Measurements from ENCODE around the gene KPTN. TPM values are rescaled to one million over a fixed set of nuclear protein-coding genes. Genes with fewer than 3 reads are reported as not detected.

KPTN gene
- polyA plus RNA-seq, 1 donor (not counting 4 experiments of a cell fraction or from before 2014, with no cell fraction given), result 7.3 TPM

GRCh38 chr19:47471733-47472457, 12.1 kb downstream of the KPTN start, which contains the start of gene SLC8A2:
SLC8A2 (minus strand) TSS chr19:47471893; CDS start chr19:47466403, 5,490 bp downstream.
- no peak within 1 kb of the TSS for H3K9ac ChIP-seq (ENCODE audit: control insufficient read depth, extremely low read depth, insufficient read depth, low read length)
- no peaks in the 10 kb centered on the region for H4K20me1 ChIP-seq (ENCODE audit: control insufficient read depth, extremely low read depth, insufficient read depth, low read length)
- FAIRE-seq (no peak), DNase-seq (ENCODE audit: low read depth, low spot score) (peak; percentile 28)
- no peaks in the 10 kb centered on the region for H3K4me1 ChIP-seq (ENCODE audit: control insufficient read depth, extremely low read depth, insufficient read depth, low read length)
- dilution Hi-C loops (cut with MboI; ENCODE audit: extremely low pct_ligation_motif_present, low sequenced_read_pairs), result no loop called here
- H3K27ac ChIP-seq (ENCODE audit: control insufficient read depth, insufficient read depth, low read length), result no peak within 1 kb of the TSS
- H3K79me2 ChIP-seq (ENCODE audit: control insufficient read depth, insufficient read depth, low read length), result no peaks in the 10 kb centered on the region
- peaks cover 43% of the 10 kb centered on the region for H3K27me3 ChIP-seq (ENCODE audit: control insufficient read depth, extremely low read depth, insufficient read depth, low read length)
- no peaks in the 10 kb centered on the region for H3K9me3 ChIP-seq (ENCODE audit: control insufficient read depth, low read depth, low read length)
- no peak within 1 kb of the TSS for H3K4me3 ChIP-seq (ENCODE audit: control insufficient read depth in 2 of 3, extremely low read depth in 1 of 3, insufficient read depth in 2 of 3, low read depth in 1 of 3, low read length in 3 of 3)
- TF ChIP-seq CTCF (optimal IDR thresholded peaks at IDR 0.05 in 1 of 3, IDR thresholded peaks at IDR 0.05 in 1 of 3, conservative IDR thresholded peaks at IDR 0.05 in 1 of 3; ENCODE audit: extremely low read depth in 1 of 3, insufficient read depth in 2 of 3, low read length in 3 of 3) (no peak), EZH2 (IDR thresholded peaks at IDR 0.05; ENCODE audit: low read length) (no peak)
- H3K4me2 ChIP-seq (ENCODE audit: control insufficient read depth, extremely low read depth, insufficient read depth, low read depth, low read length), result peak within 1 kb of the TSS; percentile 22
- no peaks in the 10 kb centered on the region for H3K9me1 ChIP-seq (ENCODE audit: control insufficient read depth, extremely low read depth, insufficient read depth, low read length)
- H2AFZ ChIP-seq (ENCODE audit: control insufficient read depth, low read length), result no peak within 1 kb of the TSS
- H3K36me3 ChIP-seq (ENCODE audit: control insufficient read depth in 2 of 2, extremely low read depth in 1 of 2, insufficient read depth in 2 of 2, low read length in 2 of 2), result peaks cover 0 to 3% of the 10 kb centered on the region in 2 experiments

- no peak overlapping the region for H3K4me3 ChIP-seq (ENCODE audit: control insufficient read depth in 2 of 3, extremely low read depth in 1 of 3, insufficient read depth in 2 of 3, low read depth in 1 of 3, low read length in 3 of 3)
- H4K20me1 ChIP-seq (ENCODE audit: control insufficient read depth, extremely low read depth, insufficient read depth, low read length), result no peaks in the 10 kb centered on the region
- H3K4me2 ChIP-seq (ENCODE audit: control insufficient read depth, extremely low read depth, insufficient read depth, low read depth, low read length), result no peak overlapping the region
- no peaks in the 10 kb centered on the region for H3K4me1 ChIP-seq (ENCODE audit: control insufficient read depth, extremely low read depth, insufficient read depth, low read length)
- peaks cover 43% of the 10 kb centered on the region for H3K27me3 ChIP-seq (ENCODE audit: control insufficient read depth, extremely low read depth, insufficient read depth, low read length)
- H3K79me2 ChIP-seq (ENCODE audit: control insufficient read depth, insufficient read depth, low read length), result no peaks in the 10 kb centered on the region
- TF ChIP-seq CTCF (optimal IDR thresholded peaks at IDR 0.05 in 1 of 3, IDR thresholded peaks at IDR 0.05 in 1 of 3, conservative IDR thresholded peaks at IDR 0.05 in 1 of 3; ENCODE audit: extremely low read depth in 1 of 3, insufficient read depth in 2 of 3, low read length in 3 of 3) (no peak), EZH2 (IDR thresholded peaks at IDR 0.05; ENCODE audit: low read length) (peak; percentile 49)
- no peaks in the 10 kb centered on the region for H3K9me3 ChIP-seq (ENCODE audit: control insufficient read depth, low read depth, low read length)
- peaks cover 0 to 3% of the 10 kb centered on the region in 2 experiments for H3K36me3 ChIP-seq (ENCODE audit: control insufficient read depth in 2 of 2, extremely low read depth in 1 of 2, insufficient read depth in 2 of 2, low read length in 2 of 2)
- no peaks in the 10 kb centered on the region for H3K9me1 ChIP-seq (ENCODE audit: control insufficient read depth, extremely low read depth, insufficient read depth, low read length)
- H2AFZ ChIP-seq (ENCODE audit: control insufficient read depth, low read length), result no peak overlapping the region
- no peak overlapping the region for H3K27ac ChIP-seq (ENCODE audit: control insufficient read depth, insufficient read depth, low read length)
- dilution Hi-C loops (cut with MboI; ENCODE audit: extremely low pct_ligation_motif_present, low sequenced_read_pairs), result no loop called here
- no peak overlapping the region for H3K9ac ChIP-seq (ENCODE audit: control insufficient read depth, extremely low read depth, insufficient read depth, low read length)
- FAIRE-seq (no peak), DNase-seq (ENCODE audit: low read depth, low spot score) (no peak)
Observed at GRCh38 chr19:47471381-47471732, 12.7 kb downstream of the KPTN start.
